ENCODE data around the gene KRT71.

KRT71 gene

DNA sequence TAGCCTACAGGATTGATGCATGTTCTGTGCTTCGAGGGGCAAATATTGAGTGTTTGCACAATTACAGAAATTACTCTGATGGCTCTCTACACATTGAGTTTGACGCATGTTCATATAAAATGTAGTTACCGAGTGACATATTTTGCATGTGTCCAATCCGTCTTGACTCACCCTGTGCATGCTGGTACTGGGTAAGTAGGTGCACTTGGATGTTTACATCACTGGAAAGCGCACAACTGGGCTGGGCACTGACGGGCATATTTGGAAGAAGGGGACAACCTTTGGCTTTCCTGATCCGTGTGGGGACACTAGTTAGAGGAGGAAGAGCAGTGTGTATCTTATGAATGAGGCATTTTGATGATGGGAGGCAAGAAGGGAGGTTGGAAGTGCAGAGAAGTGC is 55.0 kb downstream of the KRT71 start:
- DNase-seq (ENCODE audit: low read depth in 2 of 2): no peak

DNA sequence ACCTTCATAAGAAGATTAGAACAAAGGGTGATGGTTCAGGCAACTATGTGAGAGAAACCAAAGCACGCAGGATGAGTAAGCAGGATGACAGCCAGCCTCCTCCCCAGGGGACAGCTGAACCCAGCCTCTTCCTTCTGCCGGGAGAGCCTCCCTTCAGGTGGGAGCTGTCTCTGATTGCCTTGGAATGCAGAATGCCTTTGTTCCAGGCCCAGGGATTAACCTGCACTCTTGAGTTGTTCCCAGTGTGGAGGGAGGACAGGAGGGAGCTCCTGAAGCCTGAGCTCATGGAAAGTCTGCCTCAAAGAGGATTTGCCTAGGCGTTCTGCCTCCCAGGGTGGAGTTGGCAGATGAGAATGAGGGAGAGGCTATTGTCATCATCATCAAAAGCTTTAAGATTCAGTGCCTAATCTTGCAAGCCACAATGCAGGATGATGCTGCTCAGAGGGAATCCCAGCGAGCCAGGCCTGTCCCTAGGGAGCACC is 56.3 kb downstream of the KRT71 start:
- no peak for DNase-seq (ENCODE audit: low read depth in 2 of 2)

DNA sequence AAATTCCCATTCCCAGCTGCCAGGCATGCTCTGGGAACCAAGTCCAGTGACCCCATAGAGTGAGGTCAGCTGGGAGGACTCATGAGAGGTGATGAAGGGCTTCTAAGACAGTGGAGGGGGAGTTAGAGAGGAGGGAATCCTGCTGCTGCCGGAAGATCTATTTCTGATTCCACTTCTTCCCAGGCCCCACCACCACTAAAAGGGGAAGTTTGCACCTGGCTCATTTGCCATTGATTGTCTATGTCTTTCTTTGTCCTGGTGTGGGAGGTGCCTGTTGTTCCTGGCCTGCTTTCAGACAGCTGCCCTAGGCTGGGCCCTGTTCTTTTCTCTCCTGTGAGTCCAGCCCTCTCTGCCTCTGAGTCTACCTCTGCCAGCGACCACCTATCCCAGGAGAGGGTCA is 56.9 kb downstream of the KRT71 start:
- no peak for DNase-seq (ENCODE audit: low read depth in 2 of 2)

DNA sequence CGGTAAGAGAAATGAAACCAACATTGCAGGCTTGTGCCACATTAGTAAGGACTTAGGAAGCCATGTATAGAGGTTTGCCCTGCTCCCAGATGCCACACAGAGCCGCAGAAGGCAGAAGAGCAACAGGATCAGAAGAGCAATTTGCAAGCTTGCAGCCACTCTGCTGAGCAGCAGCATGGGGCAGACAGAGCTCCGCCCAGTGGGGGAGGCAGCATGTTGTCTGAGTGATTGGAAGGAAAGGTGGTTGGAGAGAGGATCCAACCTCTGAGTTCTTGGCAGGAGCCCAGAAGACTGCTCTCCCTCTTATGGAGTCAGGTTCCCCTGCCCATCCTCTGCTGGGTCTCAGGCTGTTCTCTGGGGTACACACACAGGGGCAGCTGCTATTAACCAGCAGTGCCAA is 57.6 kb downstream of the KRT71 start:
- no peak for DNase-seq (ENCODE audit: low read depth in 2 of 2)

DNA sequence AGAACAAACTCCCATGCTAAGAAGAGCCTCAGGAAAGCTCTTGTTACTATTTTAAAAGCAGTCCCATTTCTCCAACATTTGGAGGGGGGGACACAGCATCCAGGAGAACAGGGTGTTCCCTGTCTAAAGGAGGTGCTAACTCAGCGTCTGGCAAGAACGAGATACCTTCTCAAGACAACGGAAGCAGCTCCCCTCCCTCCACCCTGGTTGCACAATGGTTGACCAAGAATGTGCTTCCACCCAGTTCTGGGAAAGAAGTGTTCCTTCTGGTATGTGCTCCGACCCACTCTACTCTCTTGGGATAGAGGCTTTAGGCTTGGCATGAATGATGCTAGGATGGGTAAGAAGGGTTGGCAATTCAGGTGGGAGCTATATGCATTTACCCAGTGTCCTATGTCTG is 58.4 kb downstream of the KRT71 start:
- no peak for DNase-seq (ENCODE audit: low read depth in 2 of 2)

DNA sequence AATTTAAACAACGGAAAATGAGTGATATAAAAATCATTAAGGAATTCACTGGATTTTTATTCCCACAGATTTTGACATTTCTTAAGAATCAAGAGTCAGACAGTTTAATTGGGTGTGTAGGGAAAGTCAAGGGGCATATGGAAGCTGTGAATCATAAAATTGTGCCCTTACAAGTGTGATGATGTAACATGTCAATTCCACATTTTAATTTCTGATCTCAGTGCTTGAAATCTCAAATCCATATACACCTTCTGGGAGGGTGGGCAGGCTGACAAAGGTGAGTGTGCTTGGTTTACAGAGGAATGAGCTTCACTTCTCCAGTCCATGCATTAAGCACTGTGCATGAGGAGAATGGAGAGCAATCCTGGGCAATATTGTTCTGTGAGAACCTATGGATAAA is 58.8 kb downstream of the KRT71 start:
- no peak for DNase-seq (ENCODE audit: low read depth in 2 of 2)

Measured in stimulated activated CD8-positive, alpha-beta memory T cell treated with anti-CD3 and anti-CD28 coated beads, Interleukin-7, amount 100 ng/mL, for 4 hours (primary cell).